H1 (cell line): Measurements from ENCODE around the gene CEACAM20. TPM values are rescaled to one million over a fixed set of nuclear protein-coding genes. Genes with fewer than 3 reads are reported as not detected.

Experiments
- CTCF ChIA-PET: fragments of 300-600 bp; sonication (Branson Sonifier 250); formaldehyde crosslinking; loops from one replicate; lab custom pipeline; 2021; ENCODE audit not compliant: partially characterized antibody; lab: Charles Lee
- POLR2A ChIA-PET: fragments of 300-600 bp; sonication (Branson Sonifier 250); formaldehyde crosslinking; loops from one replicate; lab custom pipeline; 2021; ENCODE audit warnings: inconsistent platforms; ENCODE audit not compliant: partially characterized antibody; lab: Charles Lee
- DNase-seq, 2 experiments: peaks; one replicate each; pipeline versions ENCODE4 v3.0.0 to v3.0.0-alpha.2; 2010 to 2022; ENCODE audit warnings: low spot score in 2 of 2, low read depth in 1 of 2, mixed read lengths in 1 of 2
- FAIRE-seq: peaks from 2 replicates; lab custom pipeline; 2011; peaks lifted over from hg19 to GRCh38; lab: Jason Lieb, UNC
- H2AFZ ChIP-seq: 2 replicates; pipeline ENCODE4 v1.8.1; 2012; ENCODE audit warnings: low read length, inconsistent platforms
- H2AK5ac ChIP-seq: 2 replicates; pipeline ENCODE4 v1.6.1; 2013; ENCODE audit warnings: low read depth, low read length
- H2BK120ac ChIP-seq: replicated peaks from 2 replicates; pipeline ENCODE3; 2013; ENCODE audit warnings: low read depth, low read length, inconsistent platforms
- H2BK12ac ChIP-seq: 2 replicates; pipeline ENCODE4 v1.6.1; 2013; ENCODE audit warnings: low read depth, low read length
- H2BK15ac ChIP-seq: 2 replicates; pipeline ENCODE4 v1.6.1; 2013; ENCODE audit warnings: low read length
- H2BK20ac ChIP-seq: 2 replicates; pipeline ENCODE4 v1.6.1; 2013; ENCODE audit warnings: low read length
- H2BK5ac ChIP-seq: 2 replicates; pipeline ENCODE4 v1.6.1; 2013; ENCODE audit warnings: low read depth, low read length
- H3K14ac ChIP-seq: 2 replicates; pipeline ENCODE4 v1.6.1; 2013; ENCODE audit warnings: inconsistent platforms; ENCODE audit not compliant: insufficient read length
- H3K18ac ChIP-seq: 2 replicates; pipeline ENCODE4 v1.6.1; 2013; ENCODE audit warnings: low read length; ENCODE audit errors: extremely low read depth
- H3K23ac ChIP-seq: 2 replicates; pipeline ENCODE4 v1.6.1; 2013; ENCODE audit warnings: inconsistent platforms; ENCODE audit not compliant: insufficient read length
- H3K23me2 ChIP-seq: 2 replicates; pipeline ENCODE4 v1.6.1; 2013; ENCODE audit warnings: low read depth, low read length
- H3K27ac ChIP-seq: 2 replicates; pipeline ENCODE4 v1.6.1; 2011; ENCODE audit warnings: low read depth, low read length, inconsistent platforms
- H3K27me3 ChIP-seq, 4 experiments: replicated peaks in 1 of 4; 1 replicate in 1 of 4; 2 replicates in 3 of 4; pipeline versions ENCODE4 v1.6.1 to v1.8.1; 2011 to 2013; ENCODE audit warnings: low read length in 3 of 4, mild to moderate bottlenecking in 3 of 4, inconsistent platforms in 2 of 4, mixed read lengths in 2 of 4, moderate library complexity in 1 of 4; ENCODE audit not compliant: control insufficient read depth in 3 of 4, insufficient read depth in 3 of 4; ENCODE audit errors: extremely low read depth in 1 of 4
- H3K36me3 ChIP-seq, 4 experiments: 2 replicates each; pipeline versions ENCODE4 v1.6.1 to v1.8.1; 2011 to 2013; ENCODE audit warnings: mild to moderate bottlenecking in 4 of 4, low read length in 3 of 4, moderate library complexity in 2 of 4, control low read depth in 1 of 4, inconsistent platforms in 1 of 4; ENCODE audit not compliant: insufficient read depth in 4 of 4, control insufficient read depth in 2 of 4
- H3K4ac ChIP-seq: replicated peaks from 2 replicates; pipeline ENCODE3; 2013; ENCODE audit warnings: low read length, low read depth, mixed read lengths, inconsistent platforms; ENCODE audit not compliant: insufficient read length
- H3K4me1 ChIP-seq, 4 experiments: replicated peaks in 1 of 4; 1 replicate in 1 of 4; 2 replicates in 3 of 4; pipeline versions ENCODE4 v1.6.1 to v1.8.1; 2011 to 2013; ENCODE audit warnings: low read length in 3 of 4, inconsistent platforms in 2 of 4, mixed read lengths in 1 of 4; ENCODE audit not compliant: insufficient read depth in 4 of 4, control insufficient read depth in 3 of 4
- H3K4me2 ChIP-seq, 2 experiments: 2 replicates each; pipeline versions ENCODE4 v1.6.1 to v1.8.1; 2011 to 2013; ENCODE audit warnings: low read depth in 2 of 2, low read length in 2 of 2, control low read depth in 1 of 2, inconsistent platforms in 1 of 2, mild to moderate bottlenecking in 1 of 2; ENCODE audit not compliant: insufficient read depth in 1 of 2
- H3K4me3 ChIP-seq, 4 experiments: fragments of 200-600, 300-600 bp in 1 of 4; sonication (generic), shearing (Covaris generic), sonication (Bioruptor Twin) in 1 of 4; 2 replicates each; pipeline versions ENCODE4 v1.5.1 to v1.8.1; 2011 to 2016; ENCODE audit warnings: low read length in 4 of 4, low read depth in 3 of 4, control low read depth in 2 of 4, inconsistent platforms in 2 of 4, mild to moderate bottlenecking in 2 of 4, mixed read lengths in 1 of 4, moderate library complexity in 1 of 4; ENCODE audit not compliant: insufficient read depth in 2 of 4; ENCODE audit errors: extremely low read depth in 1 of 4
- H3K56ac ChIP-seq: replicated peaks from 2 replicates; pipeline ENCODE3; 2013; ENCODE audit warnings: low read depth, mild to moderate bottlenecking, mixed read lengths, low read length, inconsistent platforms; ENCODE audit not compliant: insufficient read length
- H3K79me1 ChIP-seq: 2 replicates; pipeline ENCODE4 v1.6.1; 2013; ENCODE audit warnings: low read depth, low read length, control low read depth
- H3K79me2 ChIP-seq, 2 experiments: 2 replicates each; pipeline versions ENCODE4 v1.6.1 to v1.8.1; 2012 to 2013; ENCODE audit warnings: low read length in 2 of 2, mild to moderate bottlenecking in 2 of 2, inconsistent platforms in 1 of 2; ENCODE audit not compliant: insufficient read depth in 2 of 2, control insufficient read depth in 1 of 2
- H3K9ac ChIP-seq, 4 experiments: replicated peaks in 1 of 4; 1 replicate in 1 of 4; 2 replicates in 3 of 4; pipeline versions ENCODE4 v1.6.1 to v1.8.1; 2011 to 2013; ENCODE audit warnings: low read depth in 3 of 4, low read length in 3 of 4, control low read depth in 2 of 4, mild to moderate bottlenecking in 2 of 4, moderate library complexity in 2 of 4, inconsistent platforms in 1 of 4; ENCODE audit errors: extremely low read depth in 1 of 4
- H3K9me3 ChIP-seq, 2 experiments: 2 replicates each; pipeline versions ENCODE4 v1.6.1 to v1.8.1; 2012 to 2013; ENCODE audit warnings: mild to moderate bottlenecking in 2 of 2, moderate library complexity in 2 of 2, control low read depth in 1 of 2, inconsistent platforms in 1 of 2, low read depth in 1 of 2, low read length in 1 of 2, mixed read lengths in 1 of 2; ENCODE audit not compliant: insufficient read depth in 2 of 2
- H4K20me1 ChIP-seq, 2 experiments: replicated peaks in 1 of 2; 2 replicates each; pipeline versions ENCODE3 to v1.8.1; 2011 to 2013; ENCODE audit warnings: inconsistent platforms in 2 of 2, low read length in 2 of 2, mild to moderate bottlenecking in 1 of 2; ENCODE audit not compliant: insufficient read depth in 2 of 2, control insufficient read depth in 1 of 2
- H4K5ac ChIP-seq: 2 replicates; pipeline ENCODE4 v1.6.1; 2013; ENCODE audit warnings: low read length, low read depth, mixed read lengths, inconsistent platforms; ENCODE audit not compliant: insufficient read length
- H4K8ac ChIP-seq: 2 replicates; pipeline ENCODE4 v1.8.0; 2013; ENCODE audit warnings: mild to moderate bottlenecking, moderate library complexity, low read length, inconsistent platforms; ENCODE audit not compliant: insufficient read depth; ENCODE audit errors: extremely low read depth
- H4K91ac ChIP-seq: replicated peaks from 2 replicates; pipeline ENCODE3; 2013; ENCODE audit warnings: low read length, mixed read lengths, inconsistent platforms; ENCODE audit not compliant: insufficient read length
- WGBS, 2 experiments: shearing (Covaris generic) in 1 of 2; methylation state at CpG; one replicate each; pipeline versions ENCODE4 v1.1.6 to v1.1.7; 2013 to 2015; ENCODE audit warnings: low lambda C conversion rate in 2 of 2, mixed read lengths in 2 of 2, inconsistent platforms in 1 of 2, low coverage in 1 of 2, missing lambda C conversion rate in 1 of 2; ENCODE audit not compliant: insufficient replicate concordance in 2 of 2, insufficient coverage in 1 of 2, insufficient read length in 1 of 2; ENCODE audit errors: extremely low coverage in 1 of 2, missing lambda C conversion rate in 1 of 2; 5-methylcytosine and 5-hydroxymethylcytosine counted together
- polyA plus RNA-seq, 7 experiments: library from polyadenylated mRNA; depleted of rRNA in 3 of 7; stranded (reverse) in 5 of 7; unstranded in 2 of 7; fragments of >200 nt in 5 of 7; fragments of 200-250 nt in 2 of 7; gene quantifications; 1 replicate in 5 of 7; 2 replicates in 1 of 7; 4 replicates in 1 of 7; pipeline versions ENCODE4 v1.2.1 to v1.2.3, GENCODE V29; 2011 to 2013; ENCODE audit warnings: missing spikeins in 2 of 7, mixed read lengths in 2 of 7
- total RNA-seq: library from RNA; stranded (reverse); fragmentation: NEBNext Ultra II Directional; extraction: Animal tissue kit (Norgen Biotek cat#: 25700); gene quantifications from 2 replicates; pipeline ENCODE4 v1.2.1, GENCODE V29; 2021
- TF ChIP-seq, protein P1 (sequence below), 3 experiments: IDR thresholded peaks; 1 replicate in 2 of 3; 2 replicates in 1 of 3; pipeline versions ENCODE4 v1.5.1 to v1.6.1; 2011; ENCODE audit warnings: low read length in 3 of 3, mild to moderate bottlenecking in 3 of 3, inconsistent platforms in 2 of 3, low read depth in 1 of 3, moderate library complexity in 1 of 3; ENCODE audit not compliant: insufficient read depth in 1 of 3; ENCODE audit errors: control extremely low read depth in 1 of 3

The CEACAM20 gene
- total and polyA plus RNA-seq, 2 of the 8 experiments (the other 6 are each of a cell fraction or from before 2014, with no cell fraction given), result not detected

DNA sequence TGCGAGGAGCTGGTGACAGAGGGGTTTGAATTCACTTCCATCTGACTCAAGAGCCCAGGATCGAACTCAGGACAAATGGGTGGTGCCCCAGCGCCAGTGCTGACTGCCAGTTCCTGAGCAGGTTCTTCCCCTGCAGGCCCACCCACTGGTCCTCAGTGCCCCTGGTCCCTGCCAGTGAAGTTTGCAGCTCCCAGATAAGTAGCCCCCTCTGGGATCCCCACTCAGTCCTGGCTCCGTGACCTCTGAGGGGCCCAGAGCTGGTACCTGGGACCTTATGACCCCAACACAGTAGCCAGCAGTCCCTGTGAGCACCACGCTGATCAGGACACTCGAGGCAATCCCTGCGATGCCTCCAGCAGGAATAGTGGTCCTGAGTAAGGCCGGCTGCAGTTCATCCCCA, 11.3 kb upstream of the CEACAM20 start:
- Histone ChIP-seq H2AK5ac (no peak overlapping the region), H2BK12ac (no peak overlapping the region), H3K79me2 (no peaks in the 10 kb centered on the region), H3K14ac (no peak overlapping the region), H2BK5ac (no peak overlapping the region), H4K8ac (no peak overlapping the region), H3K79me1 (no peaks in the 10 kb centered on the region), H3K9me3 (peaks cover 40 to 58% of the 10 kb centered on the region in 2 experiments), H3K23me2 (peaks cover 6% of the 10 kb centered on the region; the same call in 1 of the 2 replicates), H4K20me1 (no peaks in the 10 kb centered on the region), H3K9ac (no peak overlapping the region), H3K27me3 (no peaks in the 10 kb centered on the region), H3K56ac (no peak overlapping the region), H3K4me2 (no peak overlapping the region), H3K4me3 (no peak overlapping the region), H3K36me3 (no peaks in the 10 kb centered on the region), H3K23ac (no peak overlapping the region), H3K4ac (no peak overlapping the region), H3K18ac (no peak overlapping the region), H3K27ac (no peak overlapping the region), H2BK120ac (no peak overlapping the region), H4K91ac (no peak overlapping the region), H2AFZ (no peak overlapping the region), H4K5ac (no peak overlapping the region), H2BK15ac (no peak overlapping the region), H3K4me1 (no peaks in the 10 kb centered on the region; a peak in 1 of 7 replicates), H2BK20ac (no peak overlapping the region)
- WGBS, 2 experiments, result 75% methylated on average over 8 of the region's 8 CpGs; no CpG with 5 or more reads in 1 of the 2 experiments
- DNase-seq (no peak), FAIRE-seq (no peak)
- ChIA-PET POLR2A (no interaction called here), CTCF (interaction anchor here (1.0 to 1.6 kb wide), 2 partner anchors 8 to 116 kb away, joined by 4 to 5 read pairs; no protein-coding TSS in a partner anchor)
- TF ChIP-seq, protein P1, sequence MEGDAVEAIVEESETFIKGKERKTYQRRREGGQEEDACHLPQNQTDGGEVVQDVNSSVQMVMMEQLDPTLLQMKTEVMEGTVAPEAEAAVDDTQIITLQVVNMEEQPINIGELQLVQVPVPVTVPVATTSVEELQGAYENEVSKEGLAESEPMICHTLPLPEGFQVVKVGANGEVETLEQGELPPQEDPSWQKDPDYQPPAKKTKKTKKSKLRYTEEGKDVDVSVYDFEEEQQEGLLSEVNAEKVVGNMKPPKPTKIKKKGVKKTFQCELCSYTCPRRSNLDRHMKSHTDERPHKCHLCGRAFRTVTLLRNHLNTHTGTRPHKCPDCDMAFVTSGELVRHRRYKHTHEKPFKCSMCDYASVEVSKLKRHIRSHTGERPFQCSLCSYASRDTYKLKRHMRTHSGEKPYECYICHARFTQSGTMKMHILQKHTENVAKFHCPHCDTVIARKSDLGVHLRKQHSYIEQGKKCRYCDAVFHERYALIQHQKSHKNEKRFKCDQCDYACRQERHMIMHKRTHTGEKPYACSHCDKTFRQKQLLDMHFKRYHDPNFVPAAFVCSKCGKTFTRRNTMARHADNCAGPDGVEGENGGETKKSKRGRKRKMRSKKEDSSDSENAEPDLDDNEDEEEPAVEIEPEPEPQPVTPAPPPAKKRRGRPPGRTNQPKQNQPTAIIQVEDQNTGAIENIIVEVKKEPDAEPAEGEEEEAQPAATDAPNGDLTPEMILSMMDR (IDR thresholded peaks at IDR 0.05; ENCODE audit: control extremely low read depth in 1 of 3, insufficient read depth in 1 of 3, low read depth in 1 of 3, low read length in 3 of 3), result no peak
